ENCODE data around the gene RAB6B. TPM values are rescaled to one million over a fixed set of nuclear protein-coding genes. Genes with fewer than 3 reads are reported as not detected.
"Not testable (repeated sequence)": the region's sequence is repeated elsewhere in the genome, so short reads cannot be mapped to it uniquely, and the experiment has no call there.

The RAB6B gene
- total RNA-seq, 1 donor from 2014 or later, result 43.2 TPM

GRCh38 chr3:133780756-133781155, 114.9 kb downstream of the RAB6B start:
- not testable (repeated sequence) for DNase-seq (ENCODE audit: low spot score in 2 of 2); FAIRE-seq

GRCh38 chr3:133779626-133780203, 116.0 kb downstream of the RAB6B start:
- no peak for DNase-seq (ENCODE audit: low spot score in 2 of 2)
- FAIRE-seq, result no peak

DNA sequence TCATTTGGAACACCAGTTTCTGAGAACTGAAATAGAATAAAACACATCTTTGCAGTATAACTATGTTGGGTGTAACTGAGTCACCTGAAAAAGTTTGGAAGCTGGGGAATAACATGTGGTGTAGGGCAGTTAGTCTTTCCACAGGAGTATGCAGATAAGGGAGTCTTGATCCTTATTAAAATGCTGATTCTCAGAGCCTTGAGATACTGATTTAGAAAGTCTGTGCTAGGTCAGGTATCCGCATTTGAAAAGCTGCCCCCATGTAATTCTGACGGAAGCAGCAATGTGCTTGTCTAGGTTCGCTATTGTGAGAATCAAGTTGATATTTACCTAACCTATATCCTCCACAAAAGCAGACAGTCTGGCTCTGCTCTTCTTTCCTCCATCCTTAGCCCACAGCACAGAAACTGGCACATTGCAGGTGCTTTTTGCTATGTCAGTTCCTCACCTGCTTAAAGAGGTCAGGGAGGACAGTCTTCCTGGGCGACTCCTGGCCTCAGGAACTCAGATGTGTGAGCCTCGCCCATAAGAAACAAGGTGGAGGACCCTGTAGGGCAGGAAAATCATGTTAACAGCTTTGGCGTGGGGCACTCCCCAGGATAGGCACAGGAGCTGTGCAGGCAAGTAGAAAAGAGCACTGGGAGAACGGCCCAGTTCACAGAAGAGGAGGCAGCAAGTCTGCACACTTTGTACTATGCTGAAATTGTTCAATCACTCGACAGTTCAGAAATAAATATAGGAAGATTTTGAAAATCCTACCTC, 117.7 kb downstream of the RAB6B start:
- FAIRE-seq (no peak), DNase-seq (ENCODE audit: low spot score in 2 of 2) (no peak)

- no peak for DNase-seq (ENCODE audit: low spot score in 2 of 2)
- no peak for FAIRE-seq
Measured at GRCh38 chr3:133776794-133777438, 118.8 kb downstream of the RAB6B start.

DNA sequence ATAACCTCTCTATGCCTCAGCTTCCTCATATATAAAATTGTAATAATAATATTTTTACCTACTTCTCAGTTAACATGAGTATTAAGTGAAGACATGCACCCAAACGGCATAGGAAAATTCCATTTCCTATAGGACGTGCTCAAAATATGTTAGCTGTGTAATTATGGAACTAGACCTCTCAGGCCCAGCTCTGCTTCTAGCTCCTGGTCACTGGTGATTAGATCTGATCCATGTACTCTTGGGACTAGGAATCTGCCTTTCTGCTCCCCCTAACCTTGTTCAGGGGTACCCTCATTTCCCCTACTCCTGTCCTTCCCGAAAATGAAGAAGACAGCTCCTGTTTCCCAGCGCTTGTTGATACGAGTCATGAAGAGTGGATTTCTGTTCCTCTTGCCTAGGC, 119.8 kb downstream of the RAB6B start:
- no peak for DNase-seq (ENCODE audit: low spot score in 2 of 2)
- FAIRE-seq, result no peak

DNA sequence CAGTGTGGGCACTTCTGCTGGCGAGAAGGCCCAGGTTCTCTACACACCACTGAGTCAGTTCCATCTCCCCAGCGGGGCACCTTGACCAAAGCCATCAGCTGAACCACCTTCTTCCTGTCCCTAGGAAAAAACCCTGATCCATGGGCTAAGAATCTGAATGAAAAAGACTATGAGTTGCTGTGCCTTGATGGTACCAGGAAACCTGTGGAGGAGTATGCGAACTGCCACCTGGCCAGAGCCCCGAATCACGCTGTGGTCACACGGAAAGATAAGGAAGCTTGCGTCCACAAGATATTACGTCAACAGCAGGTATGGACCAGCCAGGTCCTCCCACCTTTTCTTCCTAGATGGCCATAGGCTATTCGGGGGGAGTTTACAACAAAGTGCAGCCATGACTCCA, 120.4 kb downstream of the RAB6B start:
- no peak for DNase-seq (ENCODE audit: low spot score in 2 of 2)
- no peak for FAIRE-seq

Other genes with a start within 250 kb of the RAB6B start
- gene TOPBP1, start 233.9 kb downstream of the RAB6B start, total RNA-seq, result 47.3 TPM
- gene TF, start 149.5 kb downstream of the RAB6B start, total RNA-seq, result 4.1 TPM
- 42.8 TPM for gene SRPRB, start 90.1 kb downstream of the RAB6B start, total RNA-seq
- under 0.01 TPM for gene SLCO2A1, start 134.0 kb upstream of the RAB6B start, total RNA-seq

All from frontal cortex (tissue), 4 donors.